Measurements from ENCODE around the gene FBH1. TPM values are rescaled to one million over a fixed set of nuclear protein-coding genes. Genes with fewer than 3 reads are reported as not detected.

FBH1 gene
- total and polyA plus RNA-seq, 4 donors = 19.9 to 58.4 (median 48.1) TPM

DNA sequence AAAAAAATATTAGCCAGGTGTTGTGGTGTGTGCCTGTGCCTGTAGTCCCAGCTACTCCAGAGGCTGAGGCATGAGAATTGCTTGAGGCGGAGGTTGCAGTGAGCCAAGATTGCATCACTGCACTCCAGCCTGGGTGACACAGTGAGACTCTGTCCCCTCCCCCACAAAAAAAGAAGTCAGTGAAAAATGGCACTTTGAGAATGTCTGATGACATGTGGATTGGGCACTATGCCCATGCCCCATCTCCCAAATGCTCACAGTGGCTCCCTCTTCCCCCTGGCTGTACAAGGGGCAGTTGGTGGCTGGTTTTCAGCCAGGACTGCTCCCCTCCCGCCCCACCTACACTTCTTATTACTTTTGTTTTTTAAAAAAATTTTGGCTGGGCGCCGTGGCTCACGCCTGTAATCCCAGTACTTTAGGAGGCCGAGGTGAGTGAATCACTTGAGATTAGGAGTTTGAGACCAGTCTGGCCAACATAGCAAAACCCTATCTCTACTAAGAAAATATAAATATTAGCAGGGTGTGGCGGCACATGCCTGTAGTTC is 61.2 kb downstream of the FBH1 start (continued):
- TF ChIP-seq, protein P1, sequence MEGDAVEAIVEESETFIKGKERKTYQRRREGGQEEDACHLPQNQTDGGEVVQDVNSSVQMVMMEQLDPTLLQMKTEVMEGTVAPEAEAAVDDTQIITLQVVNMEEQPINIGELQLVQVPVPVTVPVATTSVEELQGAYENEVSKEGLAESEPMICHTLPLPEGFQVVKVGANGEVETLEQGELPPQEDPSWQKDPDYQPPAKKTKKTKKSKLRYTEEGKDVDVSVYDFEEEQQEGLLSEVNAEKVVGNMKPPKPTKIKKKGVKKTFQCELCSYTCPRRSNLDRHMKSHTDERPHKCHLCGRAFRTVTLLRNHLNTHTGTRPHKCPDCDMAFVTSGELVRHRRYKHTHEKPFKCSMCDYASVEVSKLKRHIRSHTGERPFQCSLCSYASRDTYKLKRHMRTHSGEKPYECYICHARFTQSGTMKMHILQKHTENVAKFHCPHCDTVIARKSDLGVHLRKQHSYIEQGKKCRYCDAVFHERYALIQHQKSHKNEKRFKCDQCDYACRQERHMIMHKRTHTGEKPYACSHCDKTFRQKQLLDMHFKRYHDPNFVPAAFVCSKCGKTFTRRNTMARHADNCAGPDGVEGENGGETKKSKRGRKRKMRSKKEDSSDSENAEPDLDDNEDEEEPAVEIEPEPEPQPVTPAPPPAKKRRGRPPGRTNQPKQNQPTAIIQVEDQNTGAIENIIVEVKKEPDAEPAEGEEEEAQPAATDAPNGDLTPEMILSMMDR (IDR thresholded peaks at IDR 0.05; ENCODE audit: low read depth, low read length, missing input control) = no peak

DNA sequence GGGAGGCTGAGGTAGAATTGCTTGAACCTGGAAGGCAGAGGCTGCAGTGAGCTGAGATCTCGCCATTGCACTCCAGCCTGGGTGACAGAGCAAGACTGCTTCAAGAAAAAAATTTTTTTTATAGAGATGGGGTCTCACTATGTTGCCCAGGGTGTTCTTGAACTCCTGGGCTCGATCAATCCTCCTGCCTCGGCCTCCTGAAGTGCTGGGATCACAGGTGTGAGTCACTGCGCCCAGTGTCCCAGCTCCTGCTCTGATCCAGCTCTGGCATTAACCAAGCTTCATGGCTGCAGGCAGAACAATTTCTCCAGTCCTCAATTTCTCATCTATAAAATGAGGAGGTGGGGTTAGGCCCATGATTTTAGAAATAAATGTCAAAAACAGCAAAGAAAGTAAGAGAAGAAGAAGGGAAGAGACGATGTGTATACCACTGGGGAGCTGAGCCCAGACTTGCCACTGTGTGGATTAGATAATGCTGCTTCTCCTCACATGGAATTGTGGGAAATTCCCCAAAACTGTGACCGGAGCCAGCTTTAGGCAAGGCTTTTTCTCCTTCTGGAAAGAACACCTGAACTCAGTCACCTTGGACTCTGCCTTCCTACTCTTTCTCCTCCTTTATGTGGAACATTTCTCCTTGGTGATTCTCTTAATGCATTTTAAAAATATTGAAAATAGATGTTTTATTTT is 61.8 kb downstream of the FBH1 start:
- no peak for DNase-seq (ENCODE audit: low spot score)
- Histone ChIP-seq H3K9me3 (ENCODE audit: control insufficient read depth in 4 of 4, low read length in 3 of 4) (no peaks in the 10 kb centered on the region), H3K27ac (ENCODE audit: low read depth in 1 of 2, low read length in 2 of 2) (no peak overlapping the region), H3K4me3 (ENCODE audit: low read depth in 1 of 3, low read length in 3 of 3) (no peak overlapping the region), H3K27me3 (ENCODE audit: control insufficient read depth in 4 of 4, insufficient read depth in 4 of 4, low read length in 3 of 4) (no peaks in the 10 kb centered on the region), H3K4me1 (ENCODE audit: control insufficient read depth in 4 of 4, insufficient read depth in 4 of 4, low read length in 3 of 4) (peaks cover 2 to 20% (median 8%) of the 10 kb centered on the region in 4 donors), H3K36me3 (ENCODE audit: control insufficient read depth in 4 of 4, insufficient read depth in 3 of 4, low read depth in 1 of 4, low read length in 3 of 4) (peaks cover 6 to 25% (median 9%) of the 10 kb centered on the region in 4 donors), H3K9ac (ENCODE audit: low read depth in 1 of 2, low read length in 2 of 2) (no peak overlapping the region)
- TF ChIP-seq, protein P2, sequence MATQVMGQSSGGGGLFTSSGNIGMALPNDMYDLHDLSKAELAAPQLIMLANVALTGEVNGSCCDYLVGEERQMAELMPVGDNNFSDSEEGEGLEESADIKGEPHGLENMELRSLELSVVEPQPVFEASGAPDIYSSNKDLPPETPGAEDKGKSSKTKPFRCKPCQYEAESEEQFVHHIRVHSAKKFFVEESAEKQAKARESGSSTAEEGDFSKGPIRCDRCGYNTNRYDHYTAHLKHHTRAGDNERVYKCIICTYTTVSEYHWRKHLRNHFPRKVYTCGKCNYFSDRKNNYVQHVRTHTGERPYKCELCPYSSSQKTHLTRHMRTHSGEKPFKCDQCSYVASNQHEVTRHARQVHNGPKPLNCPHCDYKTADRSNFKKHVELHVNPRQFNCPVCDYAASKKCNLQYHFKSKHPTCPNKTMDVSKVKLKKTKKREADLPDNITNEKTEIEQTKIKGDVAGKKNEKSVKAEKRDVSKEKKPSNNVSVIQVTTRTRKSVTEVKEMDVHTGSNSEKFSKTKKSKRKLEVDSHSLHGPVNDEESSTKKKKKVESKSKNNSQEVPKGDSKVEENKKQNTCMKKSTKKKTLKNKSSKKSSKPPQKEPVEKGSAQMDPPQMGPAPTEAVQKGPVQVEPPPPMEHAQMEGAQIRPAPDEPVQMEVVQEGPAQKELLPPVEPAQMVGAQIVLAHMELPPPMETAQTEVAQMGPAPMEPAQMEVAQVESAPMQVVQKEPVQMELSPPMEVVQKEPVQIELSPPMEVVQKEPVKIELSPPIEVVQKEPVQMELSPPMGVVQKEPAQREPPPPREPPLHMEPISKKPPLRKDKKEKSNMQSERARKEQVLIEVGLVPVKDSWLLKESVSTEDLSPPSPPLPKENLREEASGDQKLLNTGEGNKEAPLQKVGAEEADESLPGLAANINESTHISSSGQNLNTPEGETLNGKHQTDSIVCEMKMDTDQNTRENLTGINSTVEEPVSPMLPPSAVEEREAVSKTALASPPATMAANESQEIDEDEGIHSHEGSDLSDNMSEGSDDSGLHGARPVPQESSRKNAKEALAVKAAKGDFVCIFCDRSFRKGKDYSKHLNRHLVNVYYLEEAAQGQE (IDR thresholded peaks at IDR 0.05) = no peak
- TF ChIP-seq HNF4G (IDR thresholded peaks at IDR 0.05) (no peak), RXRA (IDR thresholded peaks at IDR 0.05) (no peak), SP1 (IDR thresholded peaks at IDR 0.05) (no peak), EGR1 (IDR thresholded peaks at IDR 0.05; ENCODE audit: low read depth in 2 of 2) (no peak), NR2F2 (IDR thresholded peaks at IDR 0.05) (no peak)
- TF ChIP-seq, protein P3, sequence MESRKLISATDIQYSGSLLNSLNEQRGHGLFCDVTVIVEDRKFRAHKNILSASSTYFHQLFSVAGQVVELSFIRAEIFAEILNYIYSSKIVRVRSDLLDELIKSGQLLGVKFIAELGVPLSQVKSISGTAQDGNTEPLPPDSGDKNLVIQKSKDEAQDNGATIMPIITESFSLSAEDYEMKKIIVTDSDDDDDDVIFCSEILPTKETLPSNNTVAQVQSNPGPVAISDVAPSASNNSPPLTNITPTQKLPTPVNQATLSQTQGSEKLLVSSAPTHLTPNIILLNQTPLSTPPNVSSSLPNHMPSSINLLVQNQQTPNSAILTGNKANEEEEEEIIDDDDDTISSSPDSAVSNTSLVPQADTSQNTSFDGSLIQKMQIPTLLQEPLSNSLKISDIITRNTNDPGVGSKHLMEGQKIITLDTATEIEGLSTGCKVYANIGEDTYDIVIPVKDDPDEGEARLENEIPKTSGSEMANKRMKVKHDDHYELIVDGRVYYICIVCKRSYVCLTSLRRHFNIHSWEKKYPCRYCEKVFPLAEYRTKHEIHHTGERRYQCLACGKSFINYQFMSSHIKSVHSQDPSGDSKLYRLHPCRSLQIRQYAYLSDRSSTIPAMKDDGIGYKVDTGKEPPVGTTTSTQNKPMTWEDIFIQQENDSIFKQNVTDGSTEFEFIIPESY (IDR thresholded peaks at IDR 0.05) = no peak
- TF ChIP-seq, protein P1 (IDR thresholded peaks at IDR 0.05; ENCODE audit: low read depth, low read length, missing input control) = no peak
- TF ChIP-seq, protein P4, sequence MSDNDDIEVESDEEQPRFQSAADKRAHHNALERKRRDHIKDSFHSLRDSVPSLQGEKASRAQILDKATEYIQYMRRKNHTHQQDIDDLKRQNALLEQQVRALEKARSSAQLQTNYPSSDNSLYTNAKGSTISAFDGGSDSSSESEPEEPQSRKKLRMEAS (IDR thresholded peaks at IDR 0.05) = no peak
- 93% methylated on average over 6 of the region's 6 CpGs for WGBS
